Spleen (tissue), 11 donors: Measurements from ENCODE around the gene HELZ2. TPM values are rescaled to one million over a fixed set of nuclear protein-coding genes. Genes with fewer than 3 reads are reported as not detected.

Source experiments
- DNase-seq: peaks from one replicate; pipeline ENCODE4 v3.0.0-alpha.2; 2020
- H3K27ac ChIP-seq, 8 donors: fragments of 200-600 bp; sonication (generic) in 7 of 8; 1 replicate in 4 of 8; 2 replicates in 4 of 8; pipeline versions ENCODE4 v1.5.0 to v1.8.0; 2016 to 2021; ENCODE audit warnings: inconsistent platforms in 4 of 8, mild to moderate bottlenecking in 4 of 8, moderate library complexity in 1 of 8
- H3K27me3 ChIP-seq, 7 donors: fragments of 200-600 bp; sonication (generic) in 6 of 7; replicated peaks in 1 of 7; 1 replicate in 4 of 7; 2 replicates in 3 of 7; pipeline versions ENCODE4 v1.5.0 to v1.8.0; 2016 to 2021; ENCODE audit warnings: inconsistent platforms in 3 of 7, mild to moderate bottlenecking in 1 of 7
- H3K36me3 ChIP-seq, 6 donors: fragments of 200-600 bp; sonication (generic) in 5 of 6; 1 replicate in 4 of 6; 2 replicates in 2 of 6; pipeline versions ENCODE4 v1.5.0 to v1.8.0; 2016 to 2021; ENCODE audit warnings: inconsistent platforms in 2 of 6
- H3K4me1 ChIP-seq, 6 donors: fragments of 200-600 bp; sonication (generic) in 5 of 6; 1 replicate in 3 of 6; 2 replicates in 3 of 6; pipeline versions ENCODE4 v1.5.0 to v1.8.0; 2016 to 2021; ENCODE audit warnings: inconsistent platforms in 3 of 6
- H3K4me3 ChIP-seq, 8 donors: fragments of 200-600 bp; sonication (generic) in 7 of 8; 1 replicate in 4 of 8; 2 replicates in 4 of 8; pipeline versions ENCODE4 v1.5.0 to v1.8.0; 2016 to 2021; ENCODE audit warnings: inconsistent platforms in 4 of 8, mild to moderate bottlenecking in 4 of 8, moderate library complexity in 2 of 8
- H3K9me3 ChIP-seq, 8 donors: fragments of 200-600 bp; sonication (generic) in 7 of 8; 1 replicate in 4 of 8; 2 replicates in 4 of 8; pipeline versions ENCODE4 v1.5.0 to v1.8.0; 2016 to 2021; ENCODE audit warnings: inconsistent platforms in 4 of 8
- POLR2A ChIP-seq, 3 donors: fragments of 450-650 bp; IDR thresholded peaks; one replicate each; pipeline ENCODE4 v1.5.1; 2017; ENCODE audit warnings: antibody characterized with exemption in 3 of 3, mild to moderate bottlenecking in 1 of 3
- POLR2AphosphoS5 ChIP-seq, 3 donors: sonication (generic); formaldehyde crosslinking; IDR thresholded peaks; one replicate each; pipeline ENCODE4 v1.5.1; 2017; ENCODE audit warnings: antibody characterized with exemption in 3 of 3
- WGBS, 5 donors: extraction: QIAGEN DNeasy Blood & Tissue Kit in 3 of 5; methylation state at CpG; one replicate each; pipeline versions ENCODE4 v1.1.5 to v1.1.7; 2013 to 2018; 5-methylcytosine and 5-hydroxymethylcytosine counted together
- intact Hi-C: fragments of 100-400 bp; cut with DNase I; formaldehyde crosslinking; loops from one replicate; pipeline ENCODE4 v1.15.0; 2023; ENCODE audit warnings: low total_unique reads
- polyA plus RNA-seq, 3 donors: library from polyadenylated mRNA; stranded (reverse); fragments of 200-250 nt; gene quantifications; one replicate each; pipeline ENCODE4 v1.2.1, GENCODE V29; 2013
- total RNA-seq, 7 donors: library from RNA; depleted of rRNA in 3 of 7; stranded (reverse); fragments of >200 nt in 3 of 7; fragmentation: NEBNext Ultra II Directional in 4 of 7; extraction: Animal tissue kit (Norgen Biotek cat#: 25700) in 4 of 7; gene quantifications; one replicate each; pipeline versions ENCODE4 v1.1.0 to v1.2.1, GENCODE V29; 2016 to 2021
- TF ChIP-seq, protein P1 (sequence below), 11 experiments: fragments of 200-600 bp in 7 of 11; fragments of 450-650 bp in 4 of 11; sonication (generic) in 4 of 11; IDR thresholded peaks in 8 of 11; conservative IDR thresholded peaks in 3 of 11; 1 replicate in 7 of 11; 2 replicates in 4 of 11; pipeline versions ENCODE4 v1.4.0 to v1.8.0; 2016 to 2021; ENCODE audit warnings: antibody characterized with exemption in 11 of 11, inconsistent platforms in 4 of 11, mild to moderate bottlenecking in 1 of 11
- donor health status: healthy with polysubstance abuse.
- donor health status: DM: no; HTN: no; CAD: no; lungs with moderate emphysema.
- donor health status: DM: no; HTN: no; CAD: no.
- donor health status: Bipolar disorder and iron deficiency.
- donor health status: healthy.
- donor health status: DM: no; HTN: no; CAD: no.
- donor health status: DM: yes; HTN: yes; CAD: no.

Gene HELZ2
- total and polyA plus RNA-seq, 10 donors: 4.3 to 120 (median 62.6) TPM

DNA sequence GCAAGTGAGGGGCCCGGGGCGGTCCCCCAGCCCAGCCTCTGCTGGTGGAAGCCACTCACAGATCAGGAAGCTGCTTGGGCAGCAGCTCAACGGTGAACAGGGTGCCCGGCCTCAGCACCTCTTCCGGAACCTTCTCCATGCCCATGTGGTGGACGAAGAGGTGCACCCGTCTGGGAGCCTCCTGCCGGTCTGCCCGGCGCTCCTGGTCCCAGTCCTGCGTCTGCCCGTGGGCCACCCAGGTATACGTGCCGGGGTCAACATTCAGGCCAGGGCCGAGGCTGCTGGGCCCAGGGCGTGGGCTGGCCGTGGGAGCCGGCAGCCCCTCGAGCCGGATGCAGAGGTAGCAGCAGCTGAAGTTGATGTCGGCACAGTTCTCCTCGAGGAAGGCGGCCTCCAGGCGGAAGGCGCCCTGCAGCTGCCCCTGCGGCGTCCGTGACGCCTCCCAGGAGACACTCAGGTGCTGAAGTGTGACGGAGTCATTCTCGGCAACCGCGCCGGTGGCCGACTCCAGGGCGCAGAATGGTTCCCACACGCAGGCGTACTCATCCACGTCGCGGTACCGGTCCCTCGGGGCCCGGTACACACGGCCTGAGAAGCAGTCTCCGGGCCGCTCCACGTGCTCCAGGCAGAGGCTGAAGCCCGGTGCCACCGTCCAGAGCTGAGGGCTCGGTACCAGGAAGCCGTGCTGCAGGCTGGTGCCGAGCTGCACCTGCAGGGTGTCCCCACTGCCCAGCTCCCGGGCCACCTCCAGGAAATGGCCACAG lies 11.4 kb downstream of the HELZ2 start:
- TF ChIP-seq POLR2A (IDR thresholded peaks at IDR 0.05): no peak
- TF ChIP-seq POLR2AphosphoS5 (IDR thresholded peaks at IDR 0.05): peak; percentile 11 to 65 (median 42)
- TF ChIP-seq, protein P1, sequence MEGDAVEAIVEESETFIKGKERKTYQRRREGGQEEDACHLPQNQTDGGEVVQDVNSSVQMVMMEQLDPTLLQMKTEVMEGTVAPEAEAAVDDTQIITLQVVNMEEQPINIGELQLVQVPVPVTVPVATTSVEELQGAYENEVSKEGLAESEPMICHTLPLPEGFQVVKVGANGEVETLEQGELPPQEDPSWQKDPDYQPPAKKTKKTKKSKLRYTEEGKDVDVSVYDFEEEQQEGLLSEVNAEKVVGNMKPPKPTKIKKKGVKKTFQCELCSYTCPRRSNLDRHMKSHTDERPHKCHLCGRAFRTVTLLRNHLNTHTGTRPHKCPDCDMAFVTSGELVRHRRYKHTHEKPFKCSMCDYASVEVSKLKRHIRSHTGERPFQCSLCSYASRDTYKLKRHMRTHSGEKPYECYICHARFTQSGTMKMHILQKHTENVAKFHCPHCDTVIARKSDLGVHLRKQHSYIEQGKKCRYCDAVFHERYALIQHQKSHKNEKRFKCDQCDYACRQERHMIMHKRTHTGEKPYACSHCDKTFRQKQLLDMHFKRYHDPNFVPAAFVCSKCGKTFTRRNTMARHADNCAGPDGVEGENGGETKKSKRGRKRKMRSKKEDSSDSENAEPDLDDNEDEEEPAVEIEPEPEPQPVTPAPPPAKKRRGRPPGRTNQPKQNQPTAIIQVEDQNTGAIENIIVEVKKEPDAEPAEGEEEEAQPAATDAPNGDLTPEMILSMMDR (IDR thresholded peaks at IDR 0.05 in 8 of 11, conservative IDR thresholded peaks at IDR 0.05 in 3 of 11): no peak
- Histone ChIP-seq H3K9me3 (no peaks in the 10 kb centered on the region), H3K36me3 (peaks cover 3 to 99% (median 82%) of the 10 kb centered on the region in 6 donors), H3K4me1 (peaks cover 0 to 30% (median 13%) of the 10 kb centered on the region in 6 donors), H3K4me3 (no peak overlapping the region), H3K27ac (no peak overlapping the region), H3K27me3 (no peaks in the 10 kb centered on the region)
- 92 to 96% (median 92%) methylated on average over 13 to 54 of the region's 54 CpGs for WGBS, 5 donors
- DNase-seq: peak; percentile 81
- intact Hi-C loops: no loop called here

DNA sequence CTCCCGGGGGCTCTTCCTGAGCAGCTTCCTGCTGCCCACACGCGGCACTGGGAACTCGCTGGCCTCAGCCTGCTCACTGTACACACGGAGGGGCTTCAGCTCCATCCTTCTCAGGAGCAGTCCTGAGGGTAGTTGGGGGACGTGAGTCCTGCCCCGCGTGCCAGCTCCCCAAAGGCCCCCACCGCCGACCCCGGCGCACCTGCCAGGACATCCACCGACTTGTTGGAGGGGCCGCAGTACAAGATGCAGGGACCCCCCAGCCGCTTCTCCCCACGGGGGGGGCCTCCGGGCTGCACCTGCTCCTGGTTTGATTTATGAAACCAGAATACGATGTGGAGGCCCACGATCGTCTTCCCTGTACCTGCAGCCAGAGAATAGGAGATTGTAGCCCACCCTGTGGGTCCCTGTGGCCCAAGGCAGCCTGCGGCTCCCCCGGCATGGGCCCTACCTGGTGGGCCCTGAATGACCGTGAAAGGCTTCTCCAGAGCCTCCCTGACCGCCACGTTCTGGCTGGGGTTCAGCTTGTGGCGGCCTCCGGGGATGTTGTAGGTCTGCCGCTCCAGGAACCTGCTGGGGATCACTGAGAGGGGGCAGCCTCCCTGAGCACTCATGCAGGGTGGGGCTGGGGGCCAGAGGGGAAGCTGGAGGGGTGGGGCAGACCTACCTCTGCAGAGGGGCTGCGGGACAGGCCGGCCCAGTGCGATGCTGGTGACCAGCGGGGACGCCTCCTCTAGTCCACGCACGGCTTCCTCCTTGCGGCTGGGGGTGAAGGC lies 12.2 kb downstream of the HELZ2 start:
- H3K36me3 ChIP-seq: peaks cover 3 to 99% (median 80%) of the 10 kb centered on the region in 6 donors
- H3K27me3 ChIP-seq: no peaks in the 10 kb centered on the region
- no peak for DNase-seq
- TF ChIP-seq POLR2A (IDR thresholded peaks at IDR 0.05) (no peak), POLR2AphosphoS5 (IDR thresholded peaks at IDR 0.05) (no peak)
- TF ChIP-seq, protein P1 (IDR thresholded peaks at IDR 0.05 in 8 of 11, conservative IDR thresholded peaks at IDR 0.05 in 3 of 11): no peak
- no peaks in the 10 kb centered on the region for H3K9me3 ChIP-seq
- WGBS, 5 donors: 87 to 97% (median 91%) methylated on average over 19 to 36 of the region's 36 CpGs
- no peak overlapping the region for H3K27ac ChIP-seq
- no peak overlapping the region for H3K4me3 ChIP-seq
- intact Hi-C loops: no loop called here
- H3K4me1 ChIP-seq: peaks cover 0 to 22% (median 5%) of the 10 kb centered on the region in 6 donors

DNA sequence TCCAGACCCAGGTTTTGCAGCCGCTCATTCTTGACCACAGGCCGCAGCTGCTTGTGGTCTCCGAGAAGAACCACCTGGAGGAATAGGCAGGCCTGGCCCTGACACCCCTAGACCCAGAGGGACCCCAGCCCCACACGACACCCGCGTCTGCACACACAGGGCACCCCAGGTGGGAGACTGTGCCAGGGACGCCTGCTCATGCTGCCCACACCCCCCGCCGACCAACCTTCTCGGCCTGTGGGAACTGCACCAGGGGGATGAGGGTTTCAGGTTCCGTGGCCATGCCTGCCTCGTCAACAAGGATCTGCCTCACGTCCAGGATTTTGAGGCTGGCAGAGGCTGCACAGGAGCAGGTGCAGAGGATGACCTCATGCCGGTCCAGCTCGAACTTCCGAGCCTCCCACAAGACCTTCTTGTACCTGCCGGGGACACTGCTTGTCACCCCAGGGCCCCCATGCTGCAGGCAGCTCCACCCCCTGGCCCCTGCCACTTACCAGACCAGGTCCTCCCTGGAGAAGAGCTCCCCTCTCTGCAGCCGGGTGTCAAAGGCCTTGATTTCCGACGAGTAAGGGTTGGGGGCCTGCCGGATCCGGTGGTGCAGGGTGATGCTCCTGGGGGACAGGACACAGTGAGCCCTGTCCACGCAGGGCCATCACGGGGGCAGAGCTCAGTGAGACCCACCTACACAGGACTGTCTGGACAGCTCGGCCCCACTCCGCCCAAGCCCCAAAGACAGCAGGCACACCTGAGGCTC lies 13.0 kb downstream of the HELZ2 start:
- peaks cover 3 to 97% (median 75%) of the 10 kb centered on the region in 6 donors for H3K36me3 ChIP-seq

More for the DNA sequence above, 13.0 kb downstream of the HELZ2 start:
- no peaks in the 10 kb centered on the region for H3K9me3 ChIP-seq
- H3K4me3 ChIP-seq: no peak overlapping the region
- H3K27ac ChIP-seq: no peak overlapping the region
- TF ChIP-seq POLR2AphosphoS5 (IDR thresholded peaks at IDR 0.05) (no peak), POLR2A (IDR thresholded peaks at IDR 0.05) (no peak)
- TF ChIP-seq, protein P1 (IDR thresholded peaks at IDR 0.05 in 8 of 11, conservative IDR thresholded peaks at IDR 0.05 in 3 of 11): no peak
- no peaks in the 10 kb centered on the region for H3K27me3 ChIP-seq
- H3K4me1 ChIP-seq: peaks cover 0 to 17% (median 2%) of the 10 kb centered on the region in 6 donors
- intact Hi-C loops: no loop called here
- DNase-seq: no peak
- 92 to 95% (median 95%) methylated on average over 20 to 26 of the region's 26 CpGs for WGBS, 5 donors
